NOMO-1 treated with dmso at 0.1 percent for 144 hours (cell line): Measurements from ENCODE around the gene SNX9.
"Not testable (repeated sequence)": the region's sequence is repeated elsewhere in the genome, so short reads cannot be mapped to it uniquely, and the experiment has no call there.

Source experiments
- DNase-seq: peaks from one replicate; lab custom pipeline; 2025; ENCODE audit not compliant: unreplicated experiment; lab: John Stamatoyannopoulos, UW

The SNX9 gene

DNA sequence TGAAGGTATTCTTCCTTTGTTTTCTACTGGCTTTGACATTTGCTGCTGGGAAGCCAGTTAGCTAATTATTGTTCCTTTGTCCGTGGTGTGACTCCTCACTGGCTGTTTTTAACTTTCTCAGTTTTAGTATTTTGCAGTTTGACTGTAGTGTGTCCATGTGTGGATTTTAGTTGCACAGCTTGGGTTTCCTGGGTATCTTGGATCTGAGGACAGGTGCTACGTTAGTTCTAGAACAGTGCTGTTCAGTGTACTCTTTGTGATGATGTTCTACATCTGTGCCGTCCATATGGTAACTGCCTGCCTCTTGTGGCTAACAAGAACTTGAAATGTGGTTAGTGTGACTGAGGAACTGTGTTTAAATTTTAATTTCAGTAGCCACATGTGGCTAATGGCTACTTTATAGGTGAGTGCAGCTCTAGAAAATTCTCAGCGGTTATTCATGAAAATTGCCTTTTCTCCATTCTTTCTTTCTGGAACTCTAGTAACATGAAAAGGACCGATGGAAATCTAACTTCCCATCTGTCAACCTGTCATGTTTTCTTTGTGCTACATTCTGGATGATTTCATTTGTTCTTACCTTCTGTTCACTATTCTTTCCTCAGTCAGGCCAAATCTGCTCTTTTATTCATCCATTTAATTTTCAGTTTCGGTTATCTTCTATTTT is 7.4 kb downstream of the SNX9 start:
- DNase-seq = no peak

DNA sequence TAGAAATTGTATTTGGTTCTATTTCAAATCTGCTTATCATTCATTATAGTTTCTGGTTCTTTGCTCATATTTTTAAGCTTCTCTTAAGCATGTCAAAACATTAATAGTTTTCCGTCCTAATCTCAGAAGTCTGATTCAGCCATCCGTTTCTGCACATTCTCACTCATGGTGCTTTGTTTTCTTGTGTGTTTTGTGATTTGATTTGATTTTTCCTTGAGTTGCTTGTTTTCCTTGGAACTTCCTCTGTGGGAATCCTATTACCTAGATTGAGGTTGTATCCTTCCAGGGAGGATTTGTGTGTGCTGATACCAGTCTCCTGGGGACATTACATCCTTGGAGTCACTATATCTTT is 7.9 kb downstream of the SNX9 start:
- no peak for DNase-seq

DNA sequence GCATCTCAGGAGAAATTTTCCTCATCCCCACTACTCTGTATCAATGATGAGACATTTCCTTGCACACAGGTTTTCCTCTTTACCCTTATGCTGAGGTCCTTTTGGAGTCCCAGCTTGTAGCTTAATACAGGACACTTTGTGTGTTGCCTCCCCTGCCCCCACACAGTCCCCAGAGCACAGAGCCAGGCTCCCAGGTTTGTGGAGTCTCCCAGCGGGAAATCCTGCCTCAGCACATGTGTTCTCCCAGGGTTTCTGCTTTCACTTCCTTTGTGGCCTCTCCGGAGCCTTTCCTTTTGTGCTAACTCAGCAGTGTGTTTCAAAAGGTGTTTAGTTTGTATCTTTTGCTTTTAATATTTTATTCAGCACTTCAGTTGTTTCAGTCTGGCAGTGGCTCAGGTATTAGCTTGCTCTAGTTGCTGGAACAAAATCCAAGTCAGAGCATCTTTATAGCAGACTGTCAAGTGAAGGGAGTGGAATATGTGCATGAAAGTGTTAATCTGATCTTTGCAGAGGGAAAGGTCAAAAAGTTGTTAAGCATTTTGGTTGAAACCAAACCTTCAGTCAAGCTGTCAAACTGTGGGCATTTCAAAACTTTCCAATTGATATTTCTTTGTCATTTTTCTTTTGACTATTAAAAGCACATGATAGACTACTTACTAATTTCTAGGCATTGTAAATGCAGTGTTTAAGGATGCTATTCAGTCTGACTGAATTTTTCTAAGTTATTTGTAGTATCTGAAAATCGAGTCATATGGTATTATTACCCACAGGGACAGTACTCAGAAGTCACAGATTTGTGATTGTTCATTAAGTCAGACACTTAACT is 8.6 kb downstream of the SNX9 start:
- DNase-seq = no peak

DNA sequence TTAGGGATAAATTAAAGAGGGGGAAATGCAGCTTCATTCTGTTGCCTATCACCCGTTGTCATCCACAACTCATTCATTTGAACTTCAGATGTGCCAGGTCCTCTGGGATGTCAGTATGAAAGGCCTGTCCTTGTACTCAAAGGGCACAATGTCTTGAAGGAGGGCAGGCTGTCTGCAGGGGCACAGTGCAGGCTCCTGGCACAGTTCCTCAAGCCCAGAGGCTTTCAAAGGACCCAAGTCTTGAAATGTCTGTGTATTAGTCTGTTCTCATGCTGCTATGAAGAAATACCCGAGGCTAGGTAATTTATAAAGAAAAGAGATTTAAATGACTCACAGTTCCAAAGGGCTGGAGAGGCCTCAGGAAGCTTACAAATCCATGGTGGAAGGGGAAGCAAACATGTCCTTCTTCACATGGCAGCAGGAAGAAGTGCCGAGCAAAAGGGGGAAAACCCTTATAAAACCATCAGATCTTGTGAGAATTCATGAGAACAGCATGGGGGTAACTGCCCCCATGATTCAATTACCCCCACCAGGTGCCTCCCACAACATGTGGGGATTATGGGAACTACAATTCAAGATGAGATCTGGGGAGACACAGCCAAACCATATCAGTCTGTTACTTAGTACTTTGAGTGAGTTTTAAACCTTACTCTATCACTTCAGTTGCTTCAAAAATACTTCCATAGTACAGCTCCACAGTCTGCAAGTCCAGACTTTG is 9.4 kb downstream of the SNX9 start:
- DNase-seq = no peak

DNA sequence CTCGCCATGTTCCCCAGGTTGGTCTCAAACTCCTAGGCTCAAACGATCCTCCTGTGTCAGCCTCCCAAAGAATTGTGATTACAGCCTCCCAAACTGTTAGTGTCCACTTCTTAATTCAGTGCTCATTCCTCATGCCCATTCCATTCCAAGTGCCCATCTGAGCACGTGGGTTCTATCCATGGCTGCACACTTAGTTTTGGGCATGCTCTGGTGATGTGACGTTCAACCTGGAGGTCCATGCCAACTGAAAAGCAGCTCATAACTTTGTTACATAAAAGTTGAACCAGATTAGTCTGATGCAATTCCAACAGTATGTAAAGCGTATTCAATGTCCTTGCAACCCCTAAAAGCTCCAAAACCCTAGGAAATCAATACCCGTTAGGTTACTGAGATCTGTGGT is 11.5 kb downstream of the SNX9 start:
- no peak for DNase-seq

DNA sequence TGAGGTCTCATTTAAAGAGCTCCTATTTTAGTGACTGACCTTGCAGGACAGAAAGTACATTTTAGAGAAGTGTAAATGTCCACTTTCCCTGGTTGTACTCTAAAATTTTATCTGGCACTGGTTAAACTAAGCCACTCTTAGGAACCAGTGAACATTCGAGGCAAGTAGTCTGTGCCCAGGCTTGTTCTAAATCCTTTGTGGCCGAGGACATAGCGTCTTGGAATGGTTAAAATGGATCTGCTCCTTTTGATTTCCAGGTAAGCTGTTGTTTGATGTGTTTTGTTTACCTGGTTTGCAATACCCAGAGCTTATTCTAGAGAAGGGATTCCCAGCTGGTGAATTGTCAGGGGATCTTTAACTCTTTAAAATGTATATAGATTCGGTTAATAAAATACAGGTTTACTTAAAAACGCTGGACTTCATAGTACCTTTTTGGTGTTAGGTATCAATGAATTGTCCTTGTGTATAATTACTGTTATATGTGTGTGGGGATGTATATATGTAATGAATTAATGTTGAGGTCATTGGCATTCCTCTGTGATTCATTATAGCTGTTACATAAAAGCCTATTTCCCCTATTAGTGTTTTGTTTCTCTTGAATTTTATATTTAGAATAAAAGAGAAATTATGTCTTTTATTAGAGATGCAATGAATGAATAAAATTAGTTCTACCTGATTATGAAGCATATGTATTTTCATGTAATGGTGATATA is 15.8 kb downstream of the SNX9 start:
- DNase-seq = no peak

DNA sequence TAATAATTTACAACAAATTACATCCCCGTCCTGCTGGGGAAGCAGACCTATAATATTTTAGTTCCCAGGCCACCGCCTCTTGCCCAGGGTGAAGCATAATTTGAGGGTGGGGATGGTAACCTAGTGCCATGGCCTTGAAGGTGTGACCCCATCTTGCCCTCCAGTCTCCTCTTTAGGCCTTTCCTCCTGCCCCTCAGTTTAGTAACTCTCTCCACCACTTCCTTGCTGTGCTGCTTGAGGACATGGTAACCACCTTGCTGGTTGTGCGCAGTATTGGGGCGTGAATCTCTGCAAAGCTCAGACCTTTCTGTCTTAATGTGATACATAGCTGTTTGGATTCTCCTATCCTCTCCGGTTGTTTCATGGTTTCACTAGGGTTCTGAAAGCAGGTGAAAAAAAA is 16.6 kb downstream of the SNX9 start:
- no peak for DNase-seq

DNA sequence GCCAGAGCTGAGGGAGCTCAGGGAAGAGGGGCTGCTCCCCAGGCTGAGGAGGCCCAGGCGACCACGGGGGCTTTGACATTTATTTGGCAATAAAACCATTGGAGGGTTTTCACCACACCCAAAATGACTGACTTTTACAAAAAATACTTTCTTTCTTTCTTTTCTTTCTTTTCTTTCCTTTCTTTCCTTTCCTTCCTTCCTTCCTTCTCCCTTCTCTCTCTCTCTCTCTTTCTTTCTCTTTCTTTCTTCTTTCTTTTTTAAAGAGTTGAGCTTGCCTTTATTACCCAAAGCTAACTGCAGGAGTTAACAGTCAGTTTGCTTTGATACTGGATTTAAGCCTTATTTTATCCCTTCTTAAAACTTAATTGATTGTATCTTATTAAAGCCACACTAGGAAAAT is 17.2 kb downstream of the SNX9 start:
- DNase-seq = no peak

DNA sequence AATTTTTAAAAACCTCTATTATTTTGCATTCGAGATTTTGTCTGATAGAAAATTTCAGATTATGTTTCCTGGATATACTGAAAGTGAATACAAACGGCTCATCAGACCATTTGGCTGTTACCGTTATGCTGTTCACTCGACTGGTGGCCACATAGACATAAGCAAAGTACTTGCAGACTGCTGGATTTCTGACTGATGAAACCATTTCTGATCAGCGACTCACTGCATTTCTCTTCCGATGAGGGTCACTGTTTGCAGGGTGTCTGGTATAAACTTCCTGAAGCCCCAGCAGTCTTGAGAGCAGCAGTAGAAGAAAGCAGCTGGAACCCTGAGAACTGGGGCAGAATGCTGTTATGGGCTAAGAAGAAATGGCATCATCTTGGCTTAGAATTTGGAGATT is 17.7 kb downstream of the SNX9 start:
- no peak for DNase-seq

DNA sequence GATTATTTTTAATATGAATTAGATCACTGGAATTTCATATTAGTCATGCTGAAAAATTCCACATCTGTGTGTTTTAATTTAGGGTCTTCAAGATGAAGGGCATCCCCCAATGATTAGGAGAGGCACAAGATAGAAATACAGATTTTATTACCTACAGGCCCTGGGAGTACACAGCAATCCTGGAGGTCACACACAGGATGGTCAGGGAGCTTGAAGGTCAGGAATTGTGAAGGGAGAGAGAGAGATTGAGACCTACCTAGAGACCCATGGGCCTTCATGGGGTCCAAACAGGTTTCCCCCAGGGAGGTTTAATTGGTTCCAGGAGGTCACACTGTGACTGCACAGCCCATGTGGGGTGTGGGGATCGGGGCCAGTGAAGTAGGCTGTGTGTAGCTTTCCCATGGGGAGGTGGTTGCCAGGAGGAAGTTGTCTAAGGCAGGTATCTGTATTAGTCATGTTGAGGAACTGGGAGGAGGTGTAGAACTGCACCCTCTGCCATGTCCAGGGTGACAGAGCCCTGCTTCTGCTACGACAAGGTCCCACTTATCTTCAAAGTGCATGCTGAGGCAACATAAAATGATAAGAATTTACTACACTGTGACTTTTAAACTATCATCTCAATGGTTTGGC is 18.3 kb downstream of the SNX9 start:
- no peak for DNase-seq

DNA sequence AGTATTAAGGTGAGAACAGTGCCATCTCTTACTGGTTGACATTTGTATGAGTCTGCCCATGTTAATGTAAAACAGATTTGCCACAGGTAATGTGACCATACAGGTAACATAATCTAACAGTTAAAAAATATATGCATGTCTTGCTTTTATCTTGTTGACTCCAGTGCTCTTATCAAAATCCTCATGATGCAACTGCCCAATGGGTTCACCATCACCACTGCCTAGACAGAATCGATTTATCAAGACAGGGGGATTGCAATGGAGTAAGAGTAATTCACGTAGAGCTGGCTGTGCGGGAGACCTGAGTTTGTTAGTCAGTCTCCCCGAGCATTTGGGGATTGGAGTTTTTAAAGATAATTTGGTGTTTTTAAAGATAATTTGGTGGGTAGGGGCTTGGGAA is 19.2 kb downstream of the SNX9 start:
- no peak for DNase-seq

DNA sequence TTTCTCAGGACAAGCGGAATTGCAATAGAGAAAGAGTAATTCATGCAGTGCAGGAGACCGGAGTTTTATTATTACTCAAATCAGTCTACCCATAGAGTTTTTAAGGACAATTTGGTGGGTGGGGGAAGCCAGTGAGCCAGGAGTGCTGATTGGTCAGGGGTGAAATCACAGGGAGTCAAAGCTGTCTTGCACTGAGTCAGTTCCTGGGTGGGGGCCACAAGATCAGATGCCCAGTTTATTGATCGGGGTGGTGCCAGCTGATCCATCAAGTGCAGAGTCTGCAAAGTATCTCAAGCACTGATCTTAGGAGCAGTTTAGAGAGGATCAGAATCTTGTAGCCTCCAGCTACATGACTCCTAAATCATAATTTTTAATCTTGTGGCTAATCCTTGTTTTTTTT is 21.1 kb downstream of the SNX9 start:
- DNase-seq = not testable (repeated sequence)

DNA sequence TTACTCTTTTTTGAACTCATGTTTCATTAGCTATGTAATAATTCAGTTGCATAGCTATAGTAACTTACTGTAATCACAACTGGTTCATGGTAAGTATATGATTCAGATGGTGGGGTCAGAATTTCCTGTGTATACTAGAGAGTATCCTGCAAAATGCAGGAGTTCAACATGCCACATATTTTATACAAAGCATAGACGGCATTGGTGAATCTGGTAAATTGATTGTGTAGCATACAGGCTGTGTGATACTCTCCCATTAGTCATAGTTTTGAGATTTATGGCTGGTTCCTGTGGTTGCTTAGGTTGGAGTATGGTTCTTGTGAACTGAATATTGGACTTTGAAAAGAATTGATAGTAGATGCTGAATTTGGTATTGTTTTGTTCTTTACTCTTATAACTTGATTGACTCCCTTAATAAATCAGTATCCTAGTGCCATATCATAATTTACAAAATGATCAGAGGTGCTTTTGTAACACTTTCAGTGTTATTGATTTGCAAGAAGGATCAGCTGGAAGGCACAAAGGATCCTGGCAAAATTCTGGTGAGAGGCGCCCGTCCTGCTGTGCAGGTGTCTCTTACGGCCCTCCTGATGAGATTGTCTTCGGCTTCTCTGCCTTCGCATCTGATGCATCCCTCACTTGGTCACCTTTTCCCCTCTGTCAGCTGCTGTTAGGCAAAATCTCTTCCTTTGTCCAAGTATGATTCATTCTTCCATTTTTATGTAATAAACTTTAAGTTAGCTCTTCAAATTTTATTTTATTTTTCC is 22.6 kb downstream of the SNX9 start:
- DNase-seq = no peak

DNA sequence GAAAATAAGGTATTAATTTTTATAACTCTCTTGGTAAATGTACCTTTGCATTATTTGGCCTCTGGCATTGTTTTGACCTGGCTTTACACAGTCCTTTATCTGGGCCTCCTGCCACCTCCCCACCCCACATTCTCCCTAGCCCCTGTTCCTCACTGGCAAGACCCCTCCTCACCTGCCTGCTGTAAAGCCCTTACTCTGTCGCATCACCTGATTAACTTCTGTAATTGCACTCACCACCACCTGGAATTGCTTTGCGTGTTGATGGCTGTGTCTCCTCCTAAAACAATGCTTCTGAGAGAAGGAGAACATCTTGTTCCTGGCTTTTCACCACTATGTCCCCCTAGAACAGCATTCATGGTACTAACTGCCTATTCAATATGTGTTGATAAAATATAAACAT is 24.8 kb downstream of the SNX9 start:
- no peak for DNase-seq

DNA sequence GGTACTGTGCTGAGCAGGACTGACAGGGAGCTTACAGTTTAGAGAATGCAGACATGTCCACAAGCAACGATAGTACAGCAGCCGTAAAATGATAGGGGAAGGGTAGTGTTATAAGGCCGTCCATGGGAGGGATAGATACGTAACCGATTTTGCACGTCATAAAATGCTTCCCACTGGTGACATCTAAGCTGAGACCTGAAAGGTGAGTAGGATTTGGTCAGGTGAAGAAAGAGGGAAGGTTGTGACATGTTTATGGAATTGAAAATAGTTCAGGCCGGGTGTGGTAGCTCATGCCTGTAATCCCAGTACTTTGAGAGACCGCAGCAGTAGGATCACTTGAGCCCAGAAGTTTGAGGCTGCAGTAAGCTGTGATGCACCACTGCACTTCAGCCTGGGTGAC is 25.6 kb downstream of the SNX9 start:
- DNase-seq = no peak

DNA sequence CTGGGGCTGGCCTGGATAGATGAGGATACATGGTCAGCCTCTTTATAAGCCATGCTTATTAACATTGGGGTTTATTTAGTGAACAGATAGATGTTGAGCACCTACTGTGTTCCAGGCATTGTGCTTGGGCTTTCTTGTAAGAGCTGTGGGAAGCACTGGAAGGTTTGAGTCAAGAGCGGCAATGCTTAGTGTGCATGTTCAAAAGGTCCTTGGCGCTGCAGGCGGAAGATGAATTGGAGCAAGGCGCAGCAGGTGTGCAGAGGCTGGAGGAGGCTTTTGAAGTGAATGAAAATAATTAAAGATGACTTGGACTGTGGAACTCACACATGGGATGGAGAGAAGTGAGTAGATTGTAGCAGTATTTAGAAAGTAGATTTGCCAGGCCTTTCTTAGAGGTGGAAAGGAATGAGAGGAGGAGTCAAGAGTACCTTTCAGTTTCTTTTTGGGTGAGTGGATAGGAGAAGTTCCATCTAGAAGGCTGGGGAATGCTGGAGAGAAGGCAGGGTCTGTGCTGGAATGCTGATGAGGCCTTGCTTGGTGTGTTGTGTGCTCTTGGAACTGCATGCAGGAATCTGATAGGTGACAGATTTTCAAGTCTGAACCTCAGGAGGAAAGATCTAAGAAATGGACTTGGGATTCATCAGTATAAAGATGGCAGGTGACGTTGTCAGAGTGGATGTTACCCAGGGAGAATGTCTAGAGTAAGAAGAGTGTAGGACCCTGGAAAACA is 26.4 kb downstream of the SNX9 start:
- no peak for DNase-seq

DNA sequence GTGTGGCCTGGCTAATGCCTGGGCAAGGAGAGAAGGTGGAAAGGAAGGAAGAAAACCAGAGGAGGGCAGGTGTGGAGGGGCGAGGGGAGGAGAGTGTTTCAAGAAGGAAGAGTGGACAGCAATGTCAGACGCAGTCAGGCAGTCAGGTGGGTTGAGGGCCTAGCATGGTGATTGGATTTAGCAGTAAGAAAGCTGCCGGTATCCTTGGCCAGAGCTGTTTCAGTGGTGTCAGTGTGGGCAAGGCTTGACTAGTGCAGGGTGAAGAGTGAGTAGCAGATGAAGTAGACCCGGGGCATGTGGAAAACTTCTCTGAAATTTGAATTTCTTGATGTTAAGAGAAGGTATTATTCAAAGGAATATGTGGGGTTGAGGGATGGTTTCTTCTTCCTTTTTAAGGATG is 27.0 kb downstream of the SNX9 start:
- no peak for DNase-seq

DNA sequence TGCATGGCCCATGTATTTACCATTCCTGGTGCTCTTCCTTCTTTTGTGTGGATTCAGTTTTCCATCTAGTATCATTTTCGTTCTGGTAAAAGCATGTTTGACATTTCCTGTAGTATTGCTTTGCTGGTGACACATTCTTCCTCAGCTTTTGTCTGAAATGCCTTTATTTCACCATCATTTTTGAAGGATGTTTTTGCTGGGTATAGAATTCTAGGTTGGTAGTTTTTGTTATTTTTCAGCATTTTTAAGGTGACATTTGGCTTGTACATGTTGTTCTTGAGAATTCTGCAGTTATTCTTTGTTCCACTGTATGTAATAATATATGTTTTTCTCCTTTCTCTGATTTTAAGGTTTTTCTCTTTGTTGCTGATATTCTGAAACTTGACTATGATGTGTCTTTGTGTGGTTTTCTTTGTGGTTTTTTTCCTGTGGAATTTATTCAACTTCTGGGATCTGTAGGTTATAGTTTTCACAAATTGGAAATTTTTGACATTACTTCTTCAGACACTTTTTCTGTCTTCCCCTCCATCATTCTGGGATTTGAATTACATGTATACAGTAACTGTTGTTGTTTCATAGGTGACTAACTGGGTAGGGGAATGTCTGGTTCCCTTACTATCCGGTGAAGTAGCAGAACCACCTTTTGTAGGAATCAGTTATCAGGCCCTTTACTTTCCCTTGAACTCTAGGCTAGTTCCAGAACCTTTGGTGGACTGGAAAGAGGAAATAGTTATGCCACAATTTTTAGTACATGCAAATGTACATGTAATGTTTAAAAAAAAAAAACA is 30.2 kb downstream of the SNX9 start:
- no peak for DNase-seq

DNA sequence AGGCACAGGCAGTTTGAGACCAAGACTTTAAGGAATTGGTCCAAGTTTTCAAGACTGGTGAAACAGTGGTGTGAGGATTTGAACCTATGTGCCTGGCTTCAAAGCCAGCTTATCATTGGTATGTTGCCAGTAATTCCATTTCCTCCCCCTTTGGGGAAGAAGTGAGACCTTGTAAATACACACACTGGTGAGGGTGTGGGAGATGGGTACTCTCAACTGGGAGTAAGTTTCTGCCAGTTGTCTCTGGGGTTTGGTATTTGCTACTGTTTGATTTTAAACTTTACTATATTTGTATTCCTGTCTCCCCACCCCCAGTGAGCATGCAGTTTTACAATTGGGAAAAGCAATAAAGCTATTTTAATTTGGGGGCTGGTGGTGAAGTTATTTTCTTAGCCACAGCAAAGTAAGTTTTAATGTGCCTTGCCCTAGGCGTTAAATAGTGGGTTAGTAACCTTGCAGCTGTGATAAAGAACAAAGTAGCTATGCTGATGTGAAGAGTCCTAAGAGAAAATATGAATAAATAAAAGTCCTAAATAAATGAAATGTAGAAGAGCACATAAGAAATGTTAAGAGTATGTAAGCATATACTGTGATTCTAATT is 31.0 kb downstream of the SNX9 start:
- no peak for DNase-seq
